Tibial artery (tissue), 4 donors: Measurements from ENCODE around the gene PLPP1.

Experiments used
- DNase-seq, 2 donors: peaks; one replicate each; pipeline ENCODE4 v3.0.0-alpha.2; 2019
- H3K27ac ChIP-seq, 2 donors: fragments of 200-600 bp; sonication (generic) in 1 of 2; 1 replicate in 1 of 2; 2 replicates in 1 of 2; pipeline ENCODE4 v1.5.1; 2018 to 2019; ENCODE audit warnings: mild to moderate bottlenecking in 1 of 2
- H3K27me3 ChIP-seq, 2 donors: fragments of 200-600 bp; sonication (generic) in 1 of 2; one replicate each; pipeline versions ENCODE4 v1.5.1 to v1.6.0; 2016 to 2019
- H3K36me3 ChIP-seq, 3 donors: fragments of 200-600 bp; sonication (generic) in 2 of 3; one replicate each; pipeline ENCODE4 v1.5.1; 2016 to 2019; ENCODE audit warnings: mild to moderate bottlenecking in 2 of 3
- H3K4me1 ChIP-seq, 4 donors: fragments of 200-600 bp; sonication (generic) in 2 of 4; 1 replicate in 3 of 4; 2 replicates in 1 of 4; pipeline ENCODE4 v1.5.1; 2016 to 2019
- H3K4me3 ChIP-seq, 2 donors: fragments of 200-600 bp; sonication (generic) in 1 of 2; 1 replicate in 1 of 2; 2 replicates in 1 of 2; pipeline ENCODE4 v1.5.1; 2018 to 2019; ENCODE audit warnings: mild to moderate bottlenecking in 2 of 2
- H3K9me3 ChIP-seq, 3 donors: fragments of 200-600 bp; sonication (generic) in 1 of 3; one replicate each; pipeline ENCODE4 v1.5.1; 2016 to 2019
- intact Hi-C: fragments of 100-400 bp; cut with DNase I; formaldehyde crosslinking; loops from one replicate; pipeline ENCODE4 v1.15.0; 2023; ENCODE audit warnings: low total_unique reads
- TF ChIP-seq, protein P1 (sequence below), 2 experiments: fragments of 200-600 bp in 1 of 2; fragments of 450-650 bp in 1 of 2; IDR thresholded peaks; one replicate each; pipeline ENCODE4 v1.5.1; 2017 to 2019; ENCODE audit warnings: antibody characterized with exemption in 2 of 2, mild to moderate bottlenecking in 1 of 2, moderate library complexity in 1 of 2

Gene PLPP1

DNA sequence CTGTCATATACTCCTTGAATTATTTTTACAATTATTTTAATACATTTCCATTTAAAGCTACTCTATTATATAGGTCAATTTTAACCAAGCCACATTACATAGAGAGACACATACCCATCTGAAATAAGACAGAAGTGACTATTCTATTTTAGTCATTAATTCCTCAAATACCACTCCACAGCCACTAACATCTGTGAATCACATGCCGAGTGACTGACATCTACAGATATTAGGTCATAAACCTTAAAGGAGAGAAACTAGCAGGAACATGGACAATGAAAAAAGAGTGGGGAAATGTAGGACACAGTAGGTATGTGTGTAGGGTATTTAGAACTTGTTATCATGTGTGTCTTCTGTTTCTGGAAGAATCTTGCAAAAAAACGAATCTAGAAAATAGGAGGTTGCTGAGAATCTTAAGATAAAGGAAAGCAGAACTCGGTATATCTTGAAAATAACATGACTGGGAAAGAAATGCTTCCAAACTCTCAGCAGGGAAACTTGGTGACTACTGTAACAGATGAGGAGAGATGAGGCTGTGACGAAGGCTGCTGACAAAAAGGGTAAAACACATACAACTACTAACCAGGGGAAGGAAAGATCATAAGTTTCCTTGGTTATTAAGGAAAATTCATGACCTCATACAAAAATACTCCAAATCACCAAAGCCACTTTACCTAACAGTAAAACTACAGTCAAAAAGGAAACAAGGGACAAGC, 84.6 kb downstream of the PLPP1 start:
- H3K9me3 ChIP-seq: no peaks in the 10 kb centered on the region
- peaks cover 0 to 10% (median 5%) of the 10 kb centered on the region in 3 donors for H3K36me3 ChIP-seq
- H3K4me1 ChIP-seq: peaks cover 0 to 81% (median 24%) of the 10 kb centered on the region in 4 donors
- H3K4me3 ChIP-seq: no peak overlapping the region
- DNase-seq: no peak
- peak overlapping the region; percentile 34 to 48 for H3K27ac ChIP-seq
- intact Hi-C loops: loop anchor here (10.0 kb wide), 1 partner anchor 65 kb away; no protein-coding TSS in a partner anchor
- H3K27me3 ChIP-seq: no peaks in the 10 kb centered on the region
- TF ChIP-seq, protein P1, sequence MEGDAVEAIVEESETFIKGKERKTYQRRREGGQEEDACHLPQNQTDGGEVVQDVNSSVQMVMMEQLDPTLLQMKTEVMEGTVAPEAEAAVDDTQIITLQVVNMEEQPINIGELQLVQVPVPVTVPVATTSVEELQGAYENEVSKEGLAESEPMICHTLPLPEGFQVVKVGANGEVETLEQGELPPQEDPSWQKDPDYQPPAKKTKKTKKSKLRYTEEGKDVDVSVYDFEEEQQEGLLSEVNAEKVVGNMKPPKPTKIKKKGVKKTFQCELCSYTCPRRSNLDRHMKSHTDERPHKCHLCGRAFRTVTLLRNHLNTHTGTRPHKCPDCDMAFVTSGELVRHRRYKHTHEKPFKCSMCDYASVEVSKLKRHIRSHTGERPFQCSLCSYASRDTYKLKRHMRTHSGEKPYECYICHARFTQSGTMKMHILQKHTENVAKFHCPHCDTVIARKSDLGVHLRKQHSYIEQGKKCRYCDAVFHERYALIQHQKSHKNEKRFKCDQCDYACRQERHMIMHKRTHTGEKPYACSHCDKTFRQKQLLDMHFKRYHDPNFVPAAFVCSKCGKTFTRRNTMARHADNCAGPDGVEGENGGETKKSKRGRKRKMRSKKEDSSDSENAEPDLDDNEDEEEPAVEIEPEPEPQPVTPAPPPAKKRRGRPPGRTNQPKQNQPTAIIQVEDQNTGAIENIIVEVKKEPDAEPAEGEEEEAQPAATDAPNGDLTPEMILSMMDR (IDR thresholded peaks at IDR 0.05): no peak

DNA sequence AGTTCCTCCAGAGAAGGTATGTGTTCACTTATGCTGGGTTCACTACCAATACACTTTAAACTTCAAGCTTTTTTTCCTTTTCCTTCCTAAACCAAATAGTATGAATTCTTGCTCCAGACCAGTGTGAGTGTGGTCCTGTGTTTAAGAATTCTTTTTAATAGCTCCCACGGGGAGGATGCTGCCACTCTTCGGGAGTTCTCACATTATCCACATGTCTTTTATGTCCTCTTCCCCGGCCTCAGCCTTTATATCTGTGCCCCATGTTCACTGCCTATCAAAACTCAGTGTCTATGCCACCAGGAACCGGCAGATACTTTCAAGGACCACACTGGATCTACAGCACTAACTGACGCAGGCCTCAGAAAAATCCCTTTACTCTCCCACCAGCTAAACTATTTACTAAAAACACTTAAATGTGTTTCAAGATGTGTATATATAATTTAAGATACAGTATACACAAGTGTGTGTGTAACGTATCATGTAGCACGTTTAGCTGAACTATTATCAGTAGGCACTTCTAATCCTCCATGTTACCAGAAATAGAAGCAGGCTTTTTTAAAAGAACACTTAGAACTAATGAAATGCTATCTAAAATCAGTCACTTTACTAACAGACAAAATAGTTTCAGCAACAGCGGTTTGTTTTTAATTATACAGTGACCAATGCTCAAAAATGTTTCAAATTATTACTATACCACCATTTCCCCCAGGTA, 88.0 kb downstream of the PLPP1 start:
- Histone ChIP-seq H3K4me1 (peaks cover 0 to 87% (median 20%) of the 10 kb centered on the region in 4 donors), H3K27ac (peak overlapping the region; percentile 47 to 62)
- intact Hi-C loops: loop anchor here (10.0 kb wide), 1 partner anchor 88 kb away; the partner anchor contains the start of gene PLPP1

DNA sequence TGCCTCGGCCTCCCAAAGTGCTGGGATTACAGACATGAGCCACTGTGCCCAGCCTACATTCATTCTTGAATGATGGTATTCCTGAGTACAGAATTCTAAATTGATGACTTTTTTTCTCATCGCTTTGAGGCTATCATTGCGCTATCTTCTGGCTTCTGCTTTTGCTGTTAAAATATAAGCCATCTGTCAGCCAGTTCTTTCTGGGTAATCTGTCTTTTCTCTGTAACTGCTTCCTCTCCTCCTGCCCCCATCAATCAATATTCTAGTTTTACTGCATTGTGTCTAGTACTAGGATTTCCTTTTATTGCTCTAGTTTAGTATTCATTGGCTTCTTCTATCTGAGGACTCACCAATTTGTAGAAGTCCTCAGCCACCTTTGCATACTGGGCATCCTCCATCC, 89.0 kb downstream of the PLPP1 start:
- Histone ChIP-seq H3K27ac (peak overlapping the region in 1 of 2 donors; percentile 62), H3K4me3 (no peak overlapping the region), H3K27me3 (no peaks in the 10 kb centered on the region), H3K4me1 (peaks cover 0 to 90% (median 24%) of the 10 kb centered on the region in 4 donors), H3K9me3 (no peaks in the 10 kb centered on the region), H3K36me3 (peaks cover 9 to 13% (median 10%) of the 10 kb centered on the region in 3 donors)
- intact Hi-C loops: loop anchor here (10.0 kb wide), 1 partner anchor 89 kb away; the partner anchor contains the start of gene PLPP1
- TF ChIP-seq, protein P1 (IDR thresholded peaks at IDR 0.05): no peak
- no peak for DNase-seq

More for the DNA sequence above, 88.0 kb downstream of the PLPP1 start:
- no peak overlapping the region for H3K4me3 ChIP-seq
- DNase-seq: no peak
- TF ChIP-seq, protein P1 (IDR thresholded peaks at IDR 0.05): no peak
- H3K9me3 ChIP-seq: no peaks in the 10 kb centered on the region
- peaks cover 4 to 7% (median 4%) of the 10 kb centered on the region in 3 donors for H3K36me3 ChIP-seq
- H3K27me3 ChIP-seq: no peaks in the 10 kb centered on the region

DNA sequence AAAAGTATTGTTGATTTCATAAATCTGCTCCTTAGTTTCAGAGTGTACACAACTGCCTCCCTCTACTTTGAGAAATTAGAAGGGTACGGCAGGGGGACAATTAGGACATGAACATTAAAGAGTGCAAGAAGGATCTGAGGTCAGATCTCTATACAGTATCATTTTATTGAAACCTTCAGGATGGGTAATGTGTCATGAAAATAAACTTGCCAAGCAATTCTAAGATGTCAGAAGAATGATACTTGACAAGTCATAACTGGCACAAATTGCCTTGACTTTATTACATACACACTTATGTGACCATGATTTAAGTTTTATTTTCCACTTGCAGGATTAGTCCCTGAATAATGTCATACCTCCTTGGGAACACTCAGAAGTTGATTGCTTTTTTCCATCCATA, 92.8 kb downstream of the PLPP1 start:
- H3K9me3 ChIP-seq: no peaks in the 10 kb centered on the region
- DNase-seq: no peak
- no peaks in the 10 kb centered on the region for H3K27me3 ChIP-seq
- TF ChIP-seq, protein P1 (IDR thresholded peaks at IDR 0.05): no peak
- H3K4me1 ChIP-seq: peaks cover 0 to 91% (median 41%) of the 10 kb centered on the region in 4 donors
- intact Hi-C loops: loop anchor here (10.0 kb wide), 1 partner anchor 93 kb away; the partner anchor contains the start of gene PLPP1
- peaks cover 9 to 13% (median 10%) of the 10 kb centered on the region in 3 donors for H3K36me3 ChIP-seq
- H3K4me3 ChIP-seq: no peak overlapping the region
- H3K27ac ChIP-seq: peak overlapping the region in 1 of 2 donors; percentile 88

DNA sequence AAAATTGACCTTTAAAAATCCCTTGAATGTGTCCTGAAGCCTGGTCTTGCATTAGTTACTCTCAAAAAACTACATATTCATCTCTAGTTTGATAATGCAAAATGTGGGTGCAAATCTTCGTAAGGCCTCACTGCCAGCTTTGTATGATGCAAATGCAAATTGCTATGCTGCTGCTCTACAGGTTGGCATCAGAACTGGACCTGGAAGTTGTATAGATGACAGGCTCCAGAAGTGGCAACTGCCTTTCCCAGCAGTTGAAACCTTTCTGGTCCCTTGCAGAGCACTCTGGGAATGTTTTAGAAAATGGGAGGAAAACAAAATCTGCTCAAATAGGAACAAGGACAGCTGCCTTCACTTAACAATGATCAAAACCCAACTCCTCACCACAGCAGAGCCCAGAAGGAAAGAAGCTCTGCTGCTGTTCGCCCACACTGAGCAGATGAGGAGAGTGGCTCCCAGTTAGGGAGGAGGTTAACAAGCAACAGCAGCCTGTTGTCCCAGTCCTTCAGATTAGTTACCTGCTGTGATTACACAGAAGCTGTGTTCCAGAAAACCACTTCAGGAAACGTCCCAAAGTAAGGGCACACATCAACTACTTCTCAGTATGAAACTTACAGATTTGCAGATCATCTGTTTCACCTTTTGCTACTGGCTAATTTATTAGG, 93.5 kb downstream of the PLPP1 start:
- Histone ChIP-seq H3K4me1 (peaks cover 0 to 91% (median 42%) of the 10 kb centered on the region in 4 donors), H3K36me3 (peaks cover 9 to 13% (median 10%) of the 10 kb centered on the region in 3 donors)

More for the DNA sequence above, 93.5 kb downstream of the PLPP1 start:
- DNase-seq: no peak
- TF ChIP-seq, protein P1 (IDR thresholded peaks at IDR 0.05): no peak
- H3K27me3 ChIP-seq: no peaks in the 10 kb centered on the region
- H3K4me3 ChIP-seq: no peak overlapping the region
- intact Hi-C loops: loop anchor here (10.0 kb wide), 1 partner anchor 94 kb away; the partner anchor contains the start of gene PLPP1
- peak overlapping the region in 1 of 2 donors; percentile 88 for H3K27ac ChIP-seq
- H3K9me3 ChIP-seq: no peaks in the 10 kb centered on the region
